Suppressor macrophage (primary cell): Measurements from ENCODE around the gene ABCF3.
A peak's percentile ranks its signal among the peaks of the same experiment; 100 is the strongest.

Experiments
- DNase-seq, 4 experiments: peaks; one replicate each; pipeline ENCODE4 v3.0.0-alpha.2; 2020 to 2022

Gene ABCF3

DNA sequence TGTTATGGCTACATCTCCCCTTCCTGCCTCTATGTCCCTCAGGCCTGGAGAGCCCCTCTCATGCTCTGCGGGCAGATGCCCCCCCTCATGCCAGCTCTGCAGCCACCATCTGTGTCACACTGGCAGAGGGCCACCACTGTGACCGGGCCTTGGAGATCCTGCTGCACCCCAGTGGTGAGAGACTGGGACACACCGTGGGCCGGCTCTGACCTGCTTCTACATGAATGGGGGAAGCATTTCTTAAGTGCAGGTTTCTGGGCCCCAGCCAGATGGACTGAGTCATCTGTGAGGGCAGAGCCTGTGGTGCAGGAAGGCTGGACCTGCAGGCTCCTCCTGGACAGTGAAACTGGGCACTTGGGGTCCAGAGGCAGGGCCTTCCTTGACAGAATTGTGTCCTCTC, 48.2 kb downstream of the ABCF3 start:
- DNase-seq = peak in 2 of 4 experiments; percentile 30 to 47

DNA sequence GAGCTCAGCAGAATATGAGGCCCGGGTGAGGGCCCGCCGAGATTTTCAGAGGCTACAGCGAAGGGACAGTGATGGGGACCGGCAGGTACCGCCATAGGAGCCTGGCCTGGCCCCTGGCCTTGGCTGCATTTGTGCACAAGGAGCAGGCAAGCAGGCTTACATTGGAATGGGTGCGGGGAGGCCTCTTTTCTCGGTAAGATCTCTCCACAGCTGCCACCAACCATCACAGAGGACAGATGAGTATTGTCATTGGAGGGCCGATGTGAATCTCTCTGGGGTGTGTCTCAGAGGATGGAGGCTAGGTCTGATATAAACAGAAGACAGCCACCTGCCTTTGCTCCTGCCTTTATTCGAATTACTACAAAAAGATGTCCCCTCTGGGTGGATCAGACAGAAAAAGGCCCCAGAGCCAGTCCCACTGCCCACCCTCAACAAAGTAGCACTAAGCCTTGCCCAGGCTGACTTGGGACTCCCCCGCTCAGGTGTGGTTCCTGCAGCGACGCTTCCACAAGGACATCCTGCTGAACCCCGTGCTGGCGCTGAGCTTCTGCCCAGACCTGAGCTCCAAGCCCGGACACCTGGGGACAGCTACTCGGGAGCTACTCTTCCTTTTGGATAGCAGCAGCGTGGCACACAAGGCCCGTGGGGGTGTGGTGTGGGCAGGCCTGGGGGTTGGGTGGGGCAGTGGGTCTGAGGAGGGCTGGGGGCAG, 48.8 kb downstream of the ABCF3 start:
- DNase-seq = no peak

DNA sequence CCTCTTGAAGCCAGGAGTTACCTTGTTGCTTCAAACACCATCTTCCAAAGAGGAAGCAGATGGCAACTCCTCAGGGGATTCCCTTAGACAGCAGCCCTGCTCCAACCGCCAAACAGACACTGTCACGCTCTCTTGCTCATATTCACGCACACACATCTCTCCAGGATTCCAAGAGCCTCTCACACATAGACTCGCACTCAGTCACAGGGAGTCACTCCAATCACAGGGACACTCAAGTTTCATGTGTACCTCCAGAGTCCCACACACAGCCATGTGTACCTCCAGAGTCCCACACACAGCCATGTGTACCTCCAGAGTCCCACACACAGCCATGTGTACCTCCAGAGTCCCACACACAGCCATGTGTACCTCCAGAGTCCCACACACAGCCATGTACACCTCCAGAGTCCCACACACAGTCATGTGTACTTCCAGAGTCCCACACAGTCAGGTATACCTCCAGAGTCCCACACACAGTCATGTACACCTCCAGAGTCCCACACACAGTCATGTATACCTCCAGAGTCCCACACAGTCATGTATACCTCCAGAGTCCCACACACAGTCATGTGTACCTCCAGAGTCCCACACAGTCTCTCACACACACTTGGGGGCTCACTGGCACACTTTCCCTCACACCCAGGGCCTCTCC, 49.5 kb downstream of the ABCF3 start:
- DNase-seq = no peak

DNA sequence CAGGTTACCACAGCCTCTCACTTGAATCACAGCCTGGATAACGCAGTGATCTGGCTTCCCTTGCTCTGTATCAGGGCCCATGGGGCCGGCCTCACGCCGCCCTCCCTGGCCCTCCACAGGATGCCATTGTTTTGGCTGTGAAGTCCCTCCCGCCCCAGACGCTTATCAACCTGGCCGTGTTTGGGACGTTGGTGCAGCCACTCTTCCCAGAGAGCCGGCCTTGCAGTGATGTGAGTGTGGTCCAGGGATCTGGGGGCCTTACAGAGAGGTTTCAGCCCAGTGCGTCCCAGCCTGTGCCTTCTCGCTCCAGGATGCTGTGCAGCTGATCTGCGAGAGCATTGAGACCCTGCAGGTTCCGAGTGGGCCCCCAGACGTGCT, 50.0 kb downstream of the ABCF3 start:
- DNase-seq = no peak

DNA sequence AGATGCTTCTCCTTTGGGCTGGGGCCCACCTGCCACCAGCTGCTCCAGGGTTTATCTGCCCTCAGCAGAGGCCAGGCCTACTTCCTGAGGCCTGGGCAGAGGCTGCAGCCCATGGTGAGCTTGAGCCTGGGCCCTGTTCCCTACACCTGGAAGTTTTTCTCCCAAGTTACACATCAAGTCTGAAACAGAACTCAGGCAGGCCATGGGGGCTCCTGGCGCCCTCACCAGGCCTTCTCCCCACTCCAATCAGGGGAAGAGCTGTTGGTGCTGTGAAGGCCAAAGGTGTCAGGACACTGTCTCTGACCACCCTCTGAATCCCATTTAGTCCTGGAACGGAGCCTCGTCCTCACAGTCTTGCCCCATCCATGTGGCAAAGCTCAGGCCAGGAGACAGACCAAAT, 50.6 kb downstream of the ABCF3 start:
- no peak for DNase-seq

DNA sequence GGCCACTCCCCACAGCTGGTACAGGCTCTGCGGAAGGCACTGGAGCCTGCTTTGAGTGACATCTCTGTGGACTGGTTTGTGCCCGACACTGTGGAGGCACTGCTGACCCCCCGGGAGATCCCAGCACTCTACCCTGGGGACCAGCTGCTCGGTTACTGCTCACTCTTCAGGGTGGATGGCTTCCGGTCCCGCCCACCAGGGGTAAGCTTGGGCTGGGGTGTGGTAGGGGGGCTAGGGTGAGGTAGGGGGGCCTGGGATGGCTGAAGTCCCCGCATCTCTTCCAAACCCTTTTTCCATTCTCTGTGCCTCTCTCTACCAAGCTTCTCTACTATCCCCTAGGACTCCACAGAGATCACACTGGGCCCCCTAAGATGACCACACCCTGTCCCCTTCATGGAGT, 51.2 kb downstream of the ABCF3 start:
- DNase-seq = no peak

DNA sequence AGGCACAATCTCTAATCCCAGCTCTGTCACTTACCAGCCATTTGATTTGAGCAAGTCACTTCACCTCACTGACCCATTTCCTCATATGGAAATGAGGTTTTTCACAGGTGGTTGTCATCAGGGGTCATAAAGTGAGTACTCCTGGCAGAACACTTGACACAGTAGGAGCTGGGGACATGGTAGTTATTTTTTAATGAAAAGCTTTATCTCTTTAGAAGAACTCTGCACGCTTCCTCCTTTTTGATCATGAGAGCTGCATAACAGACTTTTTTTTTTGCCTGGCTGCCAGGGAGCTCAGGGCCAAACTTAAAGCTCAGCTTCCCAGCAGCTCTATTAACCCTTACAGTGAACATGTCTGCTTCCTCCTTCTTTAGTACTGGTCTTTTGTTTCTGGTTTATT, 51.8 kb downstream of the ABCF3 start:
- no peak for DNase-seq

DNA sequence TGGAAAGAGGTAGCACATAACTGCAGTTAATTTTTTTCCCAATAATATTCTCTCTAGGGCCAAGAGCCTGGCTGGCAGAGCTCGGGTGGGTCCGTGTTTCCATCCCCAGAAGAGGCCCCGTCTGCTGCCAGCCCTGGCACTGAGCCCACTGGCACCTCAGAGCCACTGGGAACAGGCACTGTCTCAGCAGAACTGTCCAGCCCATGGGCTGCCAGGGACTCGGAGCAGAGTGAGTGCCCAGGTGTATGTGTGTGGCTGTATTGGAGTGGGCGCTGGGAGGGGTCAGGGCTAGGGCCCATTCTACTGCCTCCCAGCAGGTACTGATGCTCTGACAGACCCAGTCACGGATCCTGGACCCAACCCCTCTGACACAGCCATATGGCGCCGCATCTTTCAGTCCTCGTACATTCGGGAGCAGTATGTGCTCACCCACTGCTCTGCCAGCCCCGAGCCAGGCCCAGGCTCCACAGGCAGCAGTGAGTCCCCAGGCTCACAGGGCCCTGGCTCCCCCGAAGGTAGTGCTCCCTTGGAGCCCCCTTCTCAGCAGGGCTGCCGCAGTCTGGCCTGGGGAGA, 52.3 kb downstream of the ABCF3 start:
- DNase-seq = no peak

DNA sequence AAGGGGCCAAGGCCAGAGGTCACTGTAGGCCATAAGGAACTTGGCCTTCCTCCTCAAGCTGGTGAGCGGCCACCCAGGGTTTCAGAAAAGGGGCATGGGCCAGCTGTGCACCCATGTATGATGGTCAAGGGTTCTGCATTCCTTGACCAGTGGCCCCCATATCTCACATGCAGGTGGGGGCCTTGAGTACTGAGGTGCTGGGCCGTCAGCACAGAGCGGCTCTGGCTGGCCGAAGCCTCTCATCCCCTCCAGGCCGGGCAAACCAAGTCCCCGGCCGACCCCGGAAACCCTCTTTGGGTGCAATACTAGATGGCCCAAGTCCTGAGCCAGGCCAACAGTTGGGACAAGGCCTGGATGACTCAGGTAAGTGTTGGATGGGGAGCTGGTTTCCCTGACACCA, 53.2 kb downstream of the ABCF3 start:
- DNase-seq = no peak

DNA sequence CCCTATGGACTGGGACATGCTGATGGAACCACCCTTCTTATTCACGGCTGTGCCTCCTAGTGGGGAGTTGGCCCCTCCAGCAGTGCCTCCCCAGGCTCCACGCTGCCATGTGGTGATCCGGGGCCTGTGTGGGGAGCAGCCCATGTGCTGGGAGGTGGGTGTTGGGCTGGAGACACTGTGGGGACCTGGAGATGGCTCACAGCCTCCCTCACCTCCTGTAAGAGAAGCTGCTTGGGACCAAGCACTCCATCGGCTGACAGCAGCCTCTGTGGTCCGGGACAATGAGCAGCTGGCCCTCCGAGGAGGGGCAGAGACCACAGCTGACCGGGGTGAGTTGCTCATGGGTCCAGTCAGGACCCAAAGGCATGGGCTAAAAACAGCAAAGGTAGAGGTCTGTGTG, 53.7 kb downstream of the ABCF3 start:
- DNase-seq = no peak

DNA sequence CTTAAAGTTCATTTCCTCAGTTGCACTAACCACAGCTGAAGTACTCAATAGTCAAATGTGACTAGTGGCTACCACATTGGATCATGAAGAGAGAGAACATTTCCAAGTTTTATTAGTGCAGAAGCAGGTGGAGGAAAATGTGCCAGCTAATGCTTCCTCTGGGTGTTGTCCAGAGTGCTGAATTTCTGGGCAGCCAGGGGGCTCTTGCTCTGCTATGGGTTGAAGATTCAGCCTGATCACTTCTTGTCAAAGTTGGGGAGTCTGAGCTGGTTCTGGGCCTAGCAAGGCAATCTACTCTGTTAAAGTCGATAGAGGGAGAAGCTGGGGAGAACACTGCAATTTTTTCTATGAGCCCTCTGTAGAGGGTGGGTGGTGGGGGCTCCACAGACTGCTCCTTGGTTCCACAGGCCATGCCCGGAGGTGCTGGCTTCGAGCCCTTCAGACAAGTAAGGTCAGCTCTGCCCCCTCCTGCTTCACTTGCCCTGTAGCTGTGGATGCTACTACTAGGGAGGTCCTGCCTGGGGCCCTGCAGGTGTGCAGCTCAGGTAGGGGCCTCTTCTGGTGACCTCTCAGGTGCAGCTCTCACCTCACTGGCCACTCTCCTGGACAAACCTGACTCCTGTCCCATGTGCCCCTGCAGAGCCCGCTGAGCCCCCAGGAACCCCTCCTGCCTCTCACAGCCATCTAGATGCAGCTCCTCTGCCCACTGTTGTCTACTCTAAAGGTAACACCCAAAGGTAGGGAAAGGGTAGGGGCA, 54.6 kb downstream of the ABCF3 start:
- peak in 2 of 4 experiments; percentile 25 to 29 for DNase-seq

DNA sequence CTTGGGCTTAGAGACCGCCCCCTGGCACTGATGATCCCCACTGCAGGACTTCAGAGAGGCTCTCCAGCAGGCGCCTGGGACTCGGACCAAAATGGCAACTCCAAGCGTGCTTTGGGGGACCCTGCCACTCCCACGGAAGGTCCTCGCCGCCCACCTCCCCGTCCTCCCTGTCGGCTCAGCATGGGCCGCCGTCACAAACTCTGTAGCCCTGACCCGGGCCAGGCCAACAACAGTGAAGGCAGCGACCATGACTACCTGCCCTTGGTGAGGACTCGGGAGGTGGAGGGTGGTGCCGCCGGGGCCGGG, 55.1 kb downstream of the ABCF3 start:
- no peak for DNase-seq

DNA sequence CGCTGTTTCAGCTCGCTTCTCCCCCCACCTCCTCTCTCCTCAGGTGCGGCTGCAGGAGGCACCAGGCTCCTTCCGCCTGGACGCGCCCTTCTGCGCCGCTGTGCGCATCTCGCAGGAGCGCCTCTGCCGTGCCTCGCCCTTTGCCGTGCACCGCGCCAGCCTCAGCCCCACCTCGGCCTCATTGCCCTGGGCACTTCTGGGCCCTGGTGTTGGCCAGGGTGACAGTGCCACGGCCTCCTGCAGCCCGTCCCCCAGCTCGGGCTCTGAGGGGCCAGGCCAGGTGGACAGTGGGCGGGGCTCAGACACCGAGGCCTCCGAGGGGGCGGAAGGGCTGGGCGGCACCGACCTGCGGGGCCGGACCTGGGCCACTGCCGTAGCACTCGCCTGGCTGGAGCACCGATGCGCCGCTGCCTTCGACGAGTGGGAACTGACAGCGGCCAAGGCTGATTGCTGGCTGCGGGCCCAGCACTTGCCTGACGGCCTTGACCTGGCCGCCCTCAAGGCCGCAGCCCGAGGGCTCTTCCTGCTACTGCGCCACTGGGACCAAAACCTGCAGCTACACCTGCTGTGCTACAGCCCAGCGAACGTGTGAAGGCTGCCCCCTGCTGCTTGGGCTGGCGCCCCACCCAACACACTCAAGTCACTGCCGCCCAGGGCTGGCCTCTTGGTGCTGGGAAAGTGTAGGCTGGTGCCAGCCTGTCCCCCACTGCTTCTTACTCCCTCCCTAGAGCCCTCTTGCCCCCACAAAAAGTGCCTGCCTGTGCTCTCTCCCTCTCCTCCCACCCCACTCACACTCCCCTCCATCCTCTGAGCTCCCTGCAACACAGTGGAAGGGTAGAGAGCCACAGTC, 55.7 kb downstream of the ABCF3 start:
- DNase-seq = peak in 1 of 4 experiments; percentile 19

DNA sequence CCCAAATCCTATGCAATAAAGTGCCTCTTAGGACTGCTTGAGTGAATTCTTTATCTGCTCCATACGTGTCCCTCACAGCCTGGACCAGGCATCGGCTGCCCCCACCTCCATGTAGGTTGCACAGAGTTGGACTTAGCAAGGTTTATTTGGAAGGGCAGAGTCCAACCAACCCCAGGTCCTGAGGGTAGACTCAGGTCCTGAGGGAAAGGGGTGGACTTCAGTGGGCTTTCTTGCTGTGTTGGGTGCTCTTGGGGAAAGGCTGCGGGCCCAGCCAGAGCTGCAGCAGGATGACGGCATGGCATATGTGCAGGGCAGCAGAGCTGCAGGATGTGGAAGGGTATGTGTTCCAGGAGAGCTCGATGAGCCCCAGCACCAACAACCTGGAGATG, 56.3 kb downstream of the ABCF3 start:
- no peak for DNase-seq
